K562 (cell line): ENCODE results near the gene TRAF3IP1. TPM values are rescaled to one million over a fixed set of nuclear protein-coding genes. Genes with fewer than 3 reads are reported as not detected.

Experiments used
- ATAC-seq: fragments of 200-7000 bp; cut with Tn5 transposase; 3 replicates; pipeline ENCODE4 v1.9.1; 2020; ENCODE audit warnings: moderate library complexity
- BruUV-seq: library from RNA; stranded (reverse); fragments of 400-500 nt; replicated peaks from 2 replicates; lab custom pipeline; 2021; lab: Mats Ljungman, UMichigan
- CTCF ChIA-PET: fragments of 300-600 bp; formaldehyde crosslinking; extraction: SDS; loops from one replicate; lab custom pipeline; 2021; ENCODE audit warnings: low intra/inter-chr PET ratio; lab: Yijun Ruan, JAX
- POLR2A ChIA-PET: fragments of 300-600, 350-650 bp; sonication (Branson Sonifier 250); formaldehyde crosslinking; extraction: SDS; loops from one replicate; lab custom pipeline; 2021; ENCODE audit warnings: antibody characterized with exemption, inconsistent platforms; lab: Yijun Ruan, JAX
- DNase-seq, 4 experiments: peaks; one replicate each; pipeline versions ENCODE4 v3.0.0 to v3.0.0-alpha.2; 2011 to 2018; ENCODE audit warnings: low spot score in 3 of 4, mixed read lengths in 3 of 4; ENCODE audit errors: extremely low read depth in 1 of 4
- FAIRE-seq: peaks from 2 replicates; lab custom pipeline; 2011; peaks lifted over from hg19 to GRCh38; lab: Jason Lieb, UNC
- H2AFZ ChIP-seq: 2 replicates; pipeline ENCODE4 v1.6.0; 2011; ENCODE audit warnings: low read depth, low read length, control low read depth, inconsistent platforms
- H3K27ac ChIP-seq: fragments of 200-600 bp; 3 replicates; pipeline ENCODE4 v1.8.0; 2011; ENCODE audit warnings: low read depth, mild to moderate bottlenecking, control low read depth, inconsistent platforms, low read length, moderate library complexity, mixed read lengths; ENCODE audit errors: extremely low read depth
- H3K27me3 ChIP-seq, 2 experiments: fragments of 300-600 bp in 1 of 2; 2 replicates in 1 of 2; 3 replicates in 1 of 2; pipeline versions ENCODE4 v1.6.0 to v1.8.0; 2011; ENCODE audit warnings: inconsistent platforms in 2 of 2, low read length in 2 of 2, mild to moderate bottlenecking in 1 of 2, mixed read lengths in 1 of 2, moderate library complexity in 1 of 2; ENCODE audit not compliant: control insufficient read depth in 2 of 2, insufficient read depth in 2 of 2
- H3K36me3 ChIP-seq: fragments of 300-600 bp; 3 replicates; pipeline ENCODE4 v1.8.0; 2011; ENCODE audit warnings: mild to moderate bottlenecking, low read length, inconsistent platforms; ENCODE audit not compliant: control insufficient read depth, insufficient read depth
- H3K4me1 ChIP-seq, 2 experiments: fragments of 200-600 bp in 1 of 2; replicated peaks in 1 of 2; 2 replicates in 1 of 2; 3 replicates in 1 of 2; pipeline versions ENCODE4 v1.5.1 to v1.8.0; 2011; ENCODE audit warnings: inconsistent platforms in 2 of 2, low read length in 2 of 2, mild to moderate bottlenecking in 1 of 2, mixed read lengths in 1 of 2, moderate library complexity in 1 of 2; ENCODE audit not compliant: control insufficient read depth in 2 of 2, insufficient read depth in 2 of 2
- H3K4me2 ChIP-seq: 2 replicates; pipeline ENCODE4 v1.6.1; 2011; ENCODE audit warnings: low read length, control low read depth, inconsistent platforms, mixed read lengths; ENCODE audit not compliant: insufficient read depth
- H3K4me3 ChIP-seq: fragments of 200-600 bp; sonication (generic), shearing (Covaris generic); 2 replicates; pipeline ENCODE4 v1.5.1; 2016; ENCODE audit warnings: control low read depth, inconsistent platforms
- H3K79me2 ChIP-seq: fragments of 200-600 bp; 3 replicates; pipeline ENCODE4 v1.8.0; 2011; ENCODE audit warnings: low read length, inconsistent platforms; ENCODE audit not compliant: control insufficient read depth, insufficient read depth
- H3K9ac ChIP-seq, 2 experiments: 2 replicates each; pipeline versions ENCODE4 v1.6.0 to v1.6.1; 2011; ENCODE audit warnings: low read depth in 2 of 2, low read length in 2 of 2, control low read depth in 1 of 2, inconsistent platforms in 1 of 2, mild to moderate bottlenecking in 1 of 2, mixed read lengths in 1 of 2; ENCODE audit not compliant: insufficient read depth in 1 of 2
- H3K9me1 ChIP-seq: one replicate; pipeline ENCODE4 v1.6.0; 2011; ENCODE audit warnings: inconsistent platforms, mild to moderate bottlenecking, low read length, moderate library complexity; ENCODE audit not compliant: control insufficient read depth, insufficient read depth
- H3K9me3 ChIP-seq: replicated peaks from 2 replicates; pipeline ENCODE4 v1.5.1; 2011; ENCODE audit warnings: low read depth, low read length, inconsistent platforms; ENCODE audit not compliant: control insufficient read depth, insufficient read depth
- H4K20me1 ChIP-seq: replicated peaks from 2 replicates; pipeline ENCODE4 v1.6.1; 2011; ENCODE audit warnings: low read length, inconsistent platforms, mixed read lengths; ENCODE audit not compliant: control insufficient read depth, insufficient read depth
- CTBP1 ChIP-seq: fragments of 450-650 bp; IDR thresholded peaks from 2 replicates; pipeline ENCODE4 v1.6.1; 2016; ENCODE audit warnings: borderline replicate concordance
- GATAD2A ChIP-seq: fragments of 450-650 bp; IDR thresholded peaks from 2 replicates; pipeline ENCODE4 v1.6.1; 2017
- HDAC2 ChIP-seq: fragments of 450-650 bp; IDR thresholded peaks from 2 replicates; pipeline ENCODE4 v1.6.1; 2016; ENCODE audit warnings: mild to moderate bottlenecking
- KHSRP ChIP-seq: fragments of 450-650 bp; IDR thresholded peaks from 2 replicates; pipeline ENCODE4 v1.6.1; 2017
- POLR2A ChIP-seq: fragments of 450-650 bp; conservative IDR thresholded peaks from 2 replicates; pipeline ENCODE4 v1.6.1; 2016
- PTBP1 ChIP-seq: fragments of 200-400 bp; formaldehyde crosslinking; IDR thresholded peaks from 2 replicates; pipeline ENCODE4 v1.6.1; 2017; ENCODE audit warnings: low read depth, low read length
- TCF3 ChIP-seq: sonication (generic); formaldehyde crosslinking; IDR thresholded peaks from 2 replicates; pipeline ENCODE4 v1.4.0; 2020; ENCODE audit warnings: mild to moderate bottlenecking, missing genetic modification reagents
- ZBTB17 ChIP-seq: fragments of 450-650 bp; formaldehyde crosslinking; IDR thresholded peaks from 2 replicates; pipeline ENCODE4 v1.4.0; 2020; ENCODE audit warnings: mild to moderate bottlenecking
- ZNF134 ChIP-seq: fragments of 250-450 bp; sonication (Bioruptor Pico); conservative IDR thresholded peaks from 2 replicates; pipeline ENCODE4 v1.4.0; 2020
- ZNF57 ChIP-seq: fragments of 450-650 bp; formaldehyde crosslinking; IDR thresholded peaks from 2 replicates; pipeline ENCODE4 v1.4.0; 2020; ENCODE audit warnings: mild to moderate bottlenecking, moderate library complexity
- ZSCAN32 ChIP-seq: fragments of 450-650 bp; formaldehyde crosslinking; IDR thresholded peaks from 2 replicates; pipeline ENCODE4 v1.4.0; 2020; ENCODE audit warnings: mild to moderate bottlenecking, moderate library complexity
- WGBS: fragments of 100-300 bp; shearing (Covaris generic); methylation state at CpG from one replicate; pipeline ENCODE4 v1.1.6; 2016; ENCODE audit warnings: low coverage, mixed read lengths; ENCODE audit not compliant: insufficient coverage; ENCODE audit errors: missing lambda C conversion rate; 5-methylcytosine and 5-hydroxymethylcytosine counted together
- in situ Hi-C: fragments of 300-500 bp; cut with MboI; formaldehyde crosslinking; loops from 4 replicates; pipeline ENCODE4 v1.15.0; 2018; ENCODE audit warnings: inconsistent platforms, mixed read lengths
- intact Hi-C: fragments of 100-400 bp; cut with micrococcal nuclease; formaldehyde crosslinking; loops from 2 replicates; pipeline ENCODE4 v1.14.2; 2022
- polyA plus RNA-seq, 8 experiments: library from polyadenylated mRNA; depleted of rRNA in 4 of 8; stranded (reverse) in 5 of 8; unstranded in 3 of 8; fragments of >200 nt; fragmentation: Nextera tagmentation in 2 of 8; fragmentation: Illumina TruSeq in 1 of 8; extraction: Ambion mirVana in 2 of 8; extraction: Trizol in 1 of 8; gene quantifications; 2 replicates each; pipeline versions ENCODE4 v1.2.1 to v1.2.3, GENCODE V29; 2011 to 2014; ENCODE audit warnings: inconsistent platforms in 1 of 8, missing spikeins in 1 of 8
- total RNA-seq, 7 experiments: library from RNA; depleted of rRNA in 6 of 7; stranded (reverse); fragments of >200 nt in 6 of 7; fragmentation: Illumina TruSeq in 2 of 7; extraction: Trizol in 2 of 7; gene quantifications; 2 replicates each; pipeline versions ENCODE4 v1.2.1 to v1.2.3, GENCODE V29; 2011 to 2021; ENCODE audit warnings: low replicate concordance in 1 of 7
- TF ChIP-seq, protein P1 (sequence below), 2 experiments: fragments of 250-450 bp in 1 of 2; fragments of 450-650 bp in 1 of 2; sonication (Bioruptor Pico) in 1 of 2; IDR thresholded peaks; 2 replicates each; pipeline versions ENCODE4 v1.6.1 to v1.8.0; 2016 to 2021; ENCODE audit warnings: mild to moderate bottlenecking in 2 of 2, moderate library complexity in 2 of 2, missing compliant biosample characterization in 1 of 2, missing genetic modification characterization in 1 of 2
- TF ChIP-seq, protein P2 (sequence below), 2 experiments: fragments of 450-650 bp in 1 of 2; sonication (generic) in 1 of 2; formaldehyde crosslinking in 1 of 2; IDR thresholded peaks in 1 of 2; conservative IDR thresholded peaks in 1 of 2; 2 replicates each; pipeline versions ENCODE4 v1.6.1 to v1.8.1; 2016 to 2023; ENCODE audit warnings: mild to moderate bottlenecking in 2 of 2, moderate library complexity in 2 of 2, inconsistent platforms in 1 of 2, missing genetic modification reagents in 1 of 2

TRAF3IP1 gene
- total and polyA plus RNA-seq, 9 of the 15 experiments (the other 6 are each of a cell fraction or from before 2014, with no cell fraction given), result 1.3 to 7.4 (median 3.4) TPM

DNA sequence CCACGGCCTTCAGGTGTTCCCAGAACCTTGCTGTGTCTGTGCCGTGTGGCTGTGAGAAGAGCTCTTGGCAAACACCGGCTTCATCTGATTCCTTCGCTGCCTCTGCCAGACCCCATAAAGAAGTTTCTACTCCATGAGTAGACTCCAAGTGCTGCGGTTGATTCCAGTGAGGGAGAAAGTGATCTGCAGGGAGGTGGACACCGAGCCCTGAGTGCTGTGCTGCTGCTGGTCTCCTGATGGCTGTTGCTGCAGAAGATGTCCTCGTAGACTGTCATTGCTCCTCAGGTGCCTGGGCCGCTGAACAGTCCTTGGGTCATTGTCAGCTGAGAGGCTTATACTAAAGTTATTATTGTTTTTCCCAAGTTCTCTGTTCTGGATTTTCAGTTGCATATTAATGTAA lies 126.1 kb downstream of the TRAF3IP1 start:
- Histone ChIP-seq H3K27ac (no peak overlapping the region), H3K36me3 (peaks cover 93% of the 10 kb centered on the region; the same call in 2 of the 3 replicates), H3K4me2 (no peak overlapping the region), H4K20me1 (0 out of 2 replicates have a peak, but pooled peaks cover 6% of the 10 kb centered on the region), H3K27me3 (no peaks in the 10 kb centered on the region), H3K9me1 (no peaks in the 10 kb centered on the region), H3K9me3 (no peaks in the 10 kb centered on the region), H3K4me1 (peaks cover 0 to 2% of the 10 kb centered on the region in 2 experiments; a peak in 2 of 5 replicates), H3K9ac (no peak overlapping the region), H3K4me3 (no peak overlapping the region), H2AFZ (no peak overlapping the region), H3K79me2 (peaks cover 27% of the 10 kb centered on the region)
- TF ChIP-seq ZBTB17 (CRISPR knock-in tag), result no peak
- FAIRE-seq, result no peak
- ChIA-PET POLR2A (no interaction called here), CTCF (no interaction called here)
- no peak for ATAC-seq
- DNase-seq, result no peak
- in situ Hi-C loops (no loop called here), intact Hi-C loops (no loop called here)
- 93% methylated on average over 4 of the region's 8 CpGs for WGBS
- no TSS peak for BruUV-seq

DNA sequence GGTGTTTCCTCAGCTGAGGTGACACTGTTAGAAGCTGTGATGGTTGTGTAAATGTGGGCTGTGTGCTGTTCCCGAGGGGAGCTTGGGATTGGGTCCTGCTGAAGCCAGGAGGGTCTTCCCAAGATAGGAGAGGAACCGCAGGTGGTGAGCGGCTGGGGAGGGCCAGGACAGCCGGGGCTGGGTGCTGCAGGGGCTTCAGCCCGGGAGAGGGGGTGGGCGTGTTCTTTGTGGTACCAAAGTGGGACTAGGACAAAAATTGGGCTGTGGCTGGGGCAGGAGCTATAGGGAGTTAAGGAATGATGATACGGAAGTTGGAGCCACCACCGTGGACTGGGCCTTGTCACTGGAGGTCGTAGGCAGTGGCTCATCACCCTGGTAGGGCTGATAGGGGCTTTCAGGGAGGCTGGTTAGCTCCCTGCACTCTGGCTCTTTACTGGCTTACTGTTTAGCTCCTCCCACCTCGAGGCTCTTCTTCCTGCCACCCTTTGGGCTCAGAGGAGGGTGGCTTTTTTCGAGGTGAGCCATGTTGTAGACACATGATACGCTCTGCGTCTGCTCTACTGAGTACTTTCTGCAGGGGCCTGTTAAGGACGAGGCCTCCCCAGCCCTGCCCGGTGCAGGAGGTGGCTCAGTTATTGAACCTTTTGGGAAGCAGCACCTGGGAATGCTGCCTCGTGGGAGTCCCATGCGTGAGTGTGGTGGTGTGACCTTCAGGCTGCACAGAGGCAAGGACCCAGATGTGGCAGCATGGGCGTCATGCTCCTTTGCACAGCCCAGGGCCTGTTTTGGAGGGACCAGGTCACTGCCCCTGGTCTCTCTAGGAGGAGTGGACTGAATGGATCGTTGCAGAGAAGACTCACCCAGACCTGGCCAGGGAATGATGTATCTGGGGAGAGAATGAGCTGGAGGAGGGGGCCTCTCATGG lies 128.0 kb downstream of the TRAF3IP1 start:
- ATAC-seq, result no peak
- CTCF ChIA-PET, result no interaction called here
- H4K20me1 ChIP-seq, result 0 out of 2 replicates have a peak, but pooled peaks cover 3% of the 10 kb centered on the region
- no peaks in the 10 kb centered on the region for H3K9me3 ChIP-seq
- POLR2A ChIA-PET, result interaction anchor here (0.6 to 1.0 kb wide), 3 partner anchors 9 to 47 kb away, joined by 3 read pairs; no protein-coding TSS in a partner anchor
- peaks cover 95% of the 10 kb centered on the region for H3K36me3 ChIP-seq
- H3K79me2 ChIP-seq, result peaks cover 8% of the 10 kb centered on the region
- no peak overlapping the region for H3K4me2 ChIP-seq
- intact Hi-C loops, result no loop called here
- H3K4me1 ChIP-seq, result no peaks in the 10 kb centered on the region; a peak in 1 of 5 replicates
- FAIRE-seq, result no peak
- H3K4me3 ChIP-seq, result no peak overlapping the region
- no peak for DNase-seq
- no peaks in the 10 kb centered on the region for H3K9me1 ChIP-seq
- in situ Hi-C loops, result no loop called here
- H2AFZ ChIP-seq, result no peak overlapping the region
- no peak overlapping the region for H3K9ac ChIP-seq
- no peak overlapping the region for H3K27ac ChIP-seq
- WGBS, result 87% methylated on average over 15 of the region's 19 CpGs
- H3K27me3 ChIP-seq, result no peaks in the 10 kb centered on the region
- no TSS peak for BruUV-seq
- TF ChIP-seq ZNF134 (CRISPR knock-in tag) (no peak), HDAC2 (no peak), GATAD2A (no peak), CTBP1 (no peak), KHSRP (no peak), PTBP1 (no peak), ZSCAN32 (no peak), POLR2A (no peak), TCF3 (CRISPR knock-in tag) (no peak), ZNF57 (CRISPR knock-in tag) (no peak)
- TF ChIP-seq, protein P1, sequence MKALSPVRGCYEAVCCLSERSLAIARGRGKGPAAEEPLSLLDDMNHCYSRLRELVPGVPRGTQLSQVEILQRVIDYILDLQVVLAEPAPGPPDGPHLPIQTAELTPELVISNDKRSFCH (CRISPR knock-in tag; IDR thresholded peaks at IDR 0.05), result no peak
- TF ChIP-seq, protein P1 (tag; IDR thresholded peaks at IDR 0.05), result no peak
- TF ChIP-seq, protein P2, sequence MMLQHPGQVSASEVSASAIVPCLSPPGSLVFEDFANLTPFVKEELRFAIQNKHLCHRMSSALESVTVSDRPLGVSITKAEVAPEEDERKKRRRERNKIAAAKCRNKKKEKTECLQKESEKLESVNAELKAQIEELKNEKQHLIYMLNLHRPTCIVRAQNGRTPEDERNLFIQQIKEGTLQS (IDR thresholded peaks at IDR 0.05), result no peak
- TF ChIP-seq, protein P2 (CRISPR knock-in tag; conservative IDR thresholded peaks at IDR 0.05), result no peak
